ENCODE data around the gene ITGA5.

DNA sequence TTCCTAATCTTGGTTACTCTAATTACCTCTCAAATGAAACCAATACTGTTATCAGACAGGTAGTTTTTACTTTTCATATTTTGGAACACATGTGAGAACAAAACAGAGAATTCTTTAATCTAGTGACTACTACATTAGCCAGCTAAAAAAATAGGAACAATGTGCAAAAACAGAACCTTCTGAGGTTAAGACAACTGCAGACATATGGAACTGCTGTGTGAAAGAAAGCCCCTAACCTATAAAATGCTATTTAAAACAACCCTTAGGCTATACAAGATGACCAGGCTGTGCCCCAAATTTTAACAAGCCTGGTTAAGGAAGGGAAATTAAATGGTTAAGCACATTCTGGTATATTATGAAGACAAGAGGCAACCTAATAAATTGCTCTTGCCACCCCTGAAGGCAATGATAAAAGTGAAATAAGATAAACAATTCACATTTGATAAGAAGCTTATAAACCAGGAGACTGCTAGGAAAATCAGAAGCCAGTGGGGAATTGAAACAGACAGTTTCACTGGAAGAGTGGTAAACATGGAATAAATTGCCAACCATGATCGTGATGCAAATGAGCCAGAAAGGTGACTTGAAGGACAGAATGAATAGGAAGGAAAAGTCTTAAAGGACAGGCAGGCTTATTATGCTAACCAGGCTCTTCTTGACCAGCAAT, 46.9 kb upstream of the ITGA5 start:
- TF ChIP-seq CTCF (IDR thresholded peaks at IDR 0.05; ENCODE audit: insufficient read depth, low read depth, low read length) (no peak), EZH2 (IDR thresholded peaks at IDR 0.05; ENCODE audit: insufficient read depth, low read length) (no peak)
